A549 (cell line): ENCODE results near the gene GDI2. TPM values are rescaled to one million over a fixed set of nuclear protein-coding genes. Genes with fewer than 3 reads are reported as not detected.

Source experiments
- ATAC-seq, 2 experiments: fragments of 200-7000 bp in 1 of 2; fragments of >200 bp in 1 of 2; cut with Nextera tagmentation in 1 of 2; cut with Tn5 transposase in 1 of 2; 3 replicates each; pipeline versions ENCODE4 v1.8.0 to v1.9.1; 2018 to 2020; ENCODE audit warnings: mild to moderate bottlenecking in 1 of 2, moderate library complexity in 1 of 2
- CTCF ChIA-PET: fragments of 300-600 bp; sonication (Branson Sonifier 250); formaldehyde crosslinking; extraction: SDS; loops from one replicate; lab custom pipeline; 2021; ENCODE audit warnings: antibody characterized with exemption, inconsistent platforms; lab: Yijun Ruan, JAX
- POLR2A ChIA-PET: fragments of 350-600 bp; formaldehyde crosslinking; extraction: SDS; loops from one replicate; lab custom pipeline; 2021; ENCODE audit warnings: antibody characterized with exemption, inconsistent platforms; lab: Yijun Ruan, JAX
- DNase-seq, 2 experiments: peaks; one replicate each; pipeline versions ENCODE4 v3.0.0 to v3.0.0-alpha.2; 2011 to 2016; ENCODE audit warnings: low read depth in 1 of 2, low spot score in 1 of 2
- FAIRE-seq: peaks from 2 replicates; lab custom pipeline; 2011; peaks lifted over from hg19 to GRCh38; lab: Jason Lieb, UNC
- H3K27ac ChIP-seq, 2 experiments: fragments of >200 bp; sonication (Bioruptor Twin); formaldehyde crosslinking; 3 replicates each; pipeline ENCODE4 v1.5.1; 2016 to 2017
- H3K4me1 ChIP-seq: fragments of >200 bp; sonication (Bioruptor Twin); formaldehyde crosslinking; 3 replicates; pipeline ENCODE4 v1.6.1; 2016
- H3K4me2 ChIP-seq: fragments of >200 bp; sonication (Bioruptor Twin); formaldehyde crosslinking; 3 replicates; pipeline ENCODE4 v1.6.1; 2016
- H3K4me3 ChIP-seq: fragments of >200 bp; sonication (Bioruptor Twin); formaldehyde crosslinking; 3 replicates; pipeline ENCODE4 v1.5.1; 2016
- H3K9me3 ChIP-seq: fragments of >200 bp; sonication (Bioruptor Twin); formaldehyde crosslinking; 3 replicates; pipeline ENCODE4 v1.6.1; 2016
- CBX8 ChIP-seq: fragments of 200-600 bp; sonication (generic); IDR thresholded peaks from 2 replicates; pipeline ENCODE4 v1.6.1; 2016
- EP300 ChIP-seq, 2 experiments: fragments of >200 bp; sonication (Bioruptor Twin); formaldehyde crosslinking; IDR thresholded peaks; 2 replicates in 1 of 2; 3 replicates in 1 of 2; pipeline ENCODE4 v1.6.1; 2016 to 2017
- ESRRA ChIP-seq: fragments of 150-350 bp; IDR thresholded peaks from 2 replicates; pipeline ENCODE4 v1.6.1; 2014; ENCODE audit warnings: mild to moderate bottlenecking, low read length, borderline replicate concordance
- FOSB ChIP-seq: fragments of 250-450 bp; sonication (Bioruptor Pico); IDR thresholded peaks from 2 replicates; pipeline ENCODE4 v1.5.0; 2020; ENCODE audit warnings: mild to moderate bottlenecking, moderate library complexity
- HDAC2 ChIP-seq: fragments of 200-600 bp; sonication (generic); IDR thresholded peaks from 2 replicates; pipeline ENCODE4 v1.6.1; 2016
- HOXB13 ChIP-seq: fragments of 250-450 bp; sonication (Bioruptor Pico); IDR thresholded peaks from 2 replicates; pipeline ENCODE4 v1.5.0; 2020; ENCODE audit warnings: low read depth, mild to moderate bottlenecking, moderate library complexity
- JUNB ChIP-seq: fragments of >200 bp; sonication (Bioruptor Twin); formaldehyde crosslinking; IDR thresholded peaks from 2 replicates; pipeline ENCODE4 v1.6.1; 2016
- KDM5A ChIP-seq: fragments of 200-600 bp; sonication (generic); IDR thresholded peaks from 2 replicates; pipeline ENCODE4 v1.6.1; 2016; ENCODE audit warnings: antibody characterized with exemption, mild to moderate bottlenecking
- NPAS2 ChIP-seq: fragments of 250-450 bp; sonication (Bioruptor Pico); IDR thresholded peaks from 2 replicates; pipeline ENCODE4 v1.8.0; 2022; ENCODE audit warnings: mild to moderate bottlenecking, moderate library complexity, borderline replicate concordance
- NR3C1 ChIP-seq: fragments of >200 bp; sonication (Bioruptor Twin); formaldehyde crosslinking; IDR thresholded peaks from 3 replicates; pipeline ENCODE4 v1.6.1; 2017
- POLR2A ChIP-seq: IDR thresholded peaks from 2 replicates; pipeline ENCODE4 v1.6.1; 2012; ENCODE audit warnings: mild to moderate bottlenecking, low read length
- POLR2AphosphoS2 ChIP-seq: conservative IDR thresholded peaks from 2 replicates; pipeline ENCODE4 v1.6.1; 2012; ENCODE audit warnings: low read length, improper control_type of control experiment, inconsistent platforms
- RAD21 ChIP-seq, 2 experiments: fragments of >200 bp in 1 of 2; sonication (Bioruptor Twin) in 1 of 2; formaldehyde crosslinking in 1 of 2; IDR thresholded peaks in 1 of 2; conservative IDR thresholded peaks in 1 of 2; 2 replicates in 1 of 2; 3 replicates in 1 of 2; pipeline ENCODE4 v1.6.1; 2012 to 2018; ENCODE audit warnings: inconsistent platforms in 1 of 2
- ZC3H11A ChIP-seq: fragments of 450-650 bp; IDR thresholded peaks from 2 replicates; pipeline ENCODE4 v1.6.1; 2014; ENCODE audit warnings: antibody characterized with exemption, mild to moderate bottlenecking
- ZSCAN20 ChIP-seq: fragments of 250-450 bp; sonication (Bioruptor Pico); IDR thresholded peaks from 2 replicates; pipeline ENCODE4 v1.8.0; 2022; ENCODE audit warnings: mild to moderate bottlenecking, moderate library complexity
- WGBS: methylation state at CpG from one replicate; pipeline ENCODE4 v1.1.6; 2017; ENCODE audit errors: missing lambda C conversion rate; 5-methylcytosine and 5-hydroxymethylcytosine counted together
- polyA plus RNA-seq, 4 experiments: library from polyadenylated mRNA; depleted of rRNA in 3 of 4; stranded (reverse); fragments of >200 nt; fragmentation: RNase III in 1 of 4; extraction: RNeasy Plus Mini Kit Qiagen cat#74134 plus additional on column Dnase treatment in 1 of 4; gene quantifications; 2 replicates in 3 of 4; 3 replicates in 1 of 4; pipeline ENCODE4 v1.2.3, GENCODE V29; 2011 to 2017
- TF ChIP-seq, protein P1 (sequence below): IDR thresholded peaks from 2 replicates; pipeline ENCODE4 v1.6.1; 2012
- TF ChIP-seq, protein P2 (sequence below): fragments of 250-450 bp; sonication (Bioruptor Pico); IDR thresholded peaks from 2 replicates; pipeline ENCODE4 v1.5.0; 2020; ENCODE audit warnings: low read depth, mild to moderate bottlenecking, moderate library complexity
- TF ChIP-seq, protein P3 (sequence below): fragments of 150-350 bp; IDR thresholded peaks from 2 replicates; pipeline ENCODE4 v1.6.1; 2014; ENCODE audit warnings: low read depth, mild to moderate bottlenecking, low read length
- TF ChIP-seq, protein P4 (sequence below): fragments of 200-600 bp; sonication (generic); IDR thresholded peaks from 2 replicates; pipeline ENCODE4 v1.6.1; 2016; ENCODE audit warnings: antibody characterized with exemption, mild to moderate bottlenecking, moderate library complexity
- TF ChIP-seq, protein P5 (sequence below): IDR thresholded peaks from 2 replicates; pipeline ENCODE4 v1.6.1; 2012; ENCODE audit warnings: low read depth, borderline replicate concordance

The GDI2 gene
- polyA plus RNA-seq, 2 of the 4 experiments (the other 2 are of a cell fraction), result 278 to 304 TPM

DNA sequence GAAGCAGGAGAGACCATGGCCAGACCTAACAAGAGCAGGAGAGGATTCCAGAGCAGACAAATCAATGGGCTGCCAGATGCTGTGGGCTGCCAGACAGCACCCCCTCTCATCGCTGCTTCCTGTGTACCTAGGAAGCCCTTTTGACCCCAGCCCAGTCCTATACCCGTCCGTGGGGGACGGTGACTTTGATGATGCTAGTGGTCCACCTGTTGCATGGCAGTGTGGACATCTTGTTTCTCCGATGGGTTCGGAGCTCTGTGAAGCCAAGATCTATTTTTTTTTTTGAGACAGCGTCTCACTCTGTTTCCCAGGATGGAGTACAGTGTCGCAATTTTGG lies 18.2 kb upstream of the GDI2 start:
- POLR2A ChIA-PET, result no interaction called here
- no peaks in the 10 kb centered on the region for H3K4me1 ChIP-seq

DNA sequence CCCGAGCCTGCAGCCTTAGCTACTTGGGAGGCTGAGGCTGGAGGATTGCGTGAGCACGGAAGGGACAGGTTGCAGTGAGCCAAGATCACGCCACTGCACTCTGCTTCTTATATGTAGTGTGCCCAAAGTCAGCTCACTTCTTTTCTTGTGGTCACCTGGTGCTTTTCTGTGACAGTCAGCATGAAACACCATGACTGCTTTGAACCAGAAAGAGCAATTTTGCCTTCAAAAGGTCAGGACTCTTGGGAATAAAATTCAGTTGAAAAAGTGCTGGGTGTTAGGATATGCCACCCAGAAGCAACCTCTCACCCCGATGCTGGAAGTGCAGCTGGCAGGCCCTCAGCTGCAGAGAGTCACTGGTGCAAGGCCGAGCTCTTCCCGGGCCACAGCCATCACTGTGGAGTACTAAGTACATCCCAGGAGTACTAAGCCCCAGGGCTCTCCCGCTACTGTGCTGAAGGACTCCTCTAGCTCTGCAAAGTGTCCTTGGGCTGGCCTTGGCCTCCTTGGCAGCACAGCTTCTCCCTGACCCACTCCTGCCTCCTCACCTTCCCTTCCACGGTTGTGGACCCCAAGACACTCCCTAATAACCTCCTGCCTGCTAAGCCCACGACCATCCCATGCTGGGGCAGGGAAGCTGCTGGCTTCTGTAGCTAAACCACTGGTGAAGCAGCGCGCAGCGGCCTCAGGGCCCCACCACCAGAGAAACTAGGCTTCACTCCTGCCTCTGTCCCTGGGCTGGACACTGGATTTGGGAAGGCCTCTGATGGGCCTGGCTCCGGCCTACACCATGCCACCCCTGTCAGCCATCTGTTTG lies 17.6 kb upstream of the GDI2 start:
- Histone ChIP-seq H3K4me1 (no peaks in the 10 kb centered on the region), H3K4me2 (no peak overlapping the region), H3K27ac (no peak overlapping the region)
- CTCF ChIA-PET, result interaction anchor here (0.6 kb wide), 1 partner anchor 12 kb away, joined by 3 read pairs; no protein-coding TSS in a partner anchor
- DNase-seq, result no peak
- TF ChIP-seq, protein P1, sequence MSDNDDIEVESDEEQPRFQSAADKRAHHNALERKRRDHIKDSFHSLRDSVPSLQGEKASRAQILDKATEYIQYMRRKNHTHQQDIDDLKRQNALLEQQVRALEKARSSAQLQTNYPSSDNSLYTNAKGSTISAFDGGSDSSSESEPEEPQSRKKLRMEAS, result no peak
- no peak for TF ChIP-seq RAD21 (conservative IDR thresholded peaks at IDR 0.05 in 1 of 2, IDR thresholded peaks at IDR 0.05 in 1 of 2)
- TF ChIP-seq, all 56 proteins: peak for 0
- 72% methylated on average over 10 of the region's 14 CpGs for WGBS
- POLR2A ChIA-PET, result interaction anchor here (0.6 kb wide), 1 partner anchor 43 kb away, joined by 3 read pairs; no protein-coding TSS in a partner anchor
- no peak for FAIRE-seq
- ATAC-seq, result no peak; a peak in 1 of 6 replicates
- no peak overlapping the region for H3K4me3 ChIP-seq
- no peaks in the 10 kb centered on the region for H3K9me3 ChIP-seq

More for the DNA sequence above, 18.2 kb upstream of the GDI2 start:
- ATAC-seq (no peak), FAIRE-seq (no peak)
- H3K4me3 ChIP-seq, result no peak overlapping the region
- TF ChIP-seq KDM5A (no peak), JUNB (no peak), EP300 (IDR thresholded peaks at IDR 0.05) (no peak), NR3C1 (no peak), HOXB13 (CRISPR knock-in tag) (no peak), ZSCAN20 (no peak), HDAC2 (no peak), FOSB (CRISPR knock-in tag) (no peak), ZC3H11A (no peak), CBX8 (no peak)
- TF ChIP-seq, protein P2, sequence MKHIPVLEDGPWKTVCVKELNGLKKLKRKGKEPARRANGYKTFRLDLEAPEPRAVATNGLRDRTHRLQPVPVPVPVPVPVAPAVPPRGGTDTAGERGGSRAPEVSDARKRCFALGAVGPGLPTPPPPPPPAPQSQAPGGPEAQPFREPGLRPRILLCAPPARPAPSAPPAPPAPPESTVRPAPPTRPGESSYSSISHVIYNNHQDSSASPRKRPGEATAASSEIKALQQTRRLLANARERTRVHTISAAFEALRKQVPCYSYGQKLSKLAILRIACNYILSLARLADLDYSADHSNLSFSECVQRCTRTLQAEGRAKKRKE, result no peak
- TF ChIP-seq, protein P3, sequence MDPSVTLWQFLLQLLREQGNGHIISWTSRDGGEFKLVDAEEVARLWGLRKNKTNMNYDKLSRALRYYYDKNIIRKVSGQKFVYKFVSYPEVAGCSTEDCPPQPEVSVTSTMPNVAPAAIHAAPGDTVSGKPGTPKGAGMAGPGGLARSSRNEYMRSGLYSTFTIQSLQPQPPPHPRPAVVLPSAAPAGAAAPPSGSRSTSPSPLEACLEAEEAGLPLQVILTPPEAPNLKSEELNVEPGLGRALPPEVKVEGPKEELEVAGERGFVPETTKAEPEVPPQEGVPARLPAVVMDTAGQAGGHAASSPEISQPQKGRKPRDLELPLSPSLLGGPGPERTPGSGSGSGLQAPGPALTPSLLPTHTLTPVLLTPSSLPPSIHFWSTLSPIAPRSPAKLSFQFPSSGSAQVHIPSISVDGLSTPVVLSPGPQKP, result no peak
- TF ChIP-seq, all 56 proteins: peak for 0
- Histone ChIP-seq H3K4me2 (no peak overlapping the region), H3K9me3 (no peaks in the 10 kb centered on the region), H3K27ac (no peak overlapping the region)
- DNase-seq, result no peak
- 92% methylated on average over 8 of the region's 8 CpGs for WGBS
- CTCF ChIA-PET, result interaction anchor here (0.6 kb wide), 1 partner anchor 13 kb away, joined by 3 read pairs; no protein-coding TSS in a partner anchor

DNA sequence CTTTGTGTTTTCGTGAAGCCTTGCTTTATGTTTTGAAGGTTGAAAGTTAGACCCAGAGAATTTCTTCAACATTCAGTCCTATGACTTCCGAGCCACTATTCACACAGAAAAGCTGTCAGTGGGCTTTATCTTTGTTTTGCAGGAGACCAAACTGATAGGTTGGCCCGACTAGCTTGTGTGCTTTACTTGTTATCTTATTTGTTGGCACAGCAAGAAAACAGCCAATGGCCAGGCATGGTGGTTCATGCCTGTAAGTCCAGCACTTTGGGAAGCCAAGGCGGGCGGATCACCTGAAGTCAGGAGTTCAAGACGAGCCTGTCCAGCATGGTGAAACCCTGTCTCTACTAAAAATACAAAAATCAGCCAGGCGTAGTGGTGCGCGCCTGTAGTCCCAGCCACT lies 16.0 kb upstream of the GDI2 start:
- CTCF ChIA-PET, result interaction anchor here (0.9 kb wide), 1 partner anchor 11 kb away, joined by 4 read pairs; no protein-coding TSS in a partner anchor
- FAIRE-seq, result no peak
- no peak for TF ChIP-seq FOSB (CRISPR knock-in tag)
- no peak for TF ChIP-seq NPAS2 (CRISPR knock-in tag)
- TF ChIP-seq, protein P4, sequence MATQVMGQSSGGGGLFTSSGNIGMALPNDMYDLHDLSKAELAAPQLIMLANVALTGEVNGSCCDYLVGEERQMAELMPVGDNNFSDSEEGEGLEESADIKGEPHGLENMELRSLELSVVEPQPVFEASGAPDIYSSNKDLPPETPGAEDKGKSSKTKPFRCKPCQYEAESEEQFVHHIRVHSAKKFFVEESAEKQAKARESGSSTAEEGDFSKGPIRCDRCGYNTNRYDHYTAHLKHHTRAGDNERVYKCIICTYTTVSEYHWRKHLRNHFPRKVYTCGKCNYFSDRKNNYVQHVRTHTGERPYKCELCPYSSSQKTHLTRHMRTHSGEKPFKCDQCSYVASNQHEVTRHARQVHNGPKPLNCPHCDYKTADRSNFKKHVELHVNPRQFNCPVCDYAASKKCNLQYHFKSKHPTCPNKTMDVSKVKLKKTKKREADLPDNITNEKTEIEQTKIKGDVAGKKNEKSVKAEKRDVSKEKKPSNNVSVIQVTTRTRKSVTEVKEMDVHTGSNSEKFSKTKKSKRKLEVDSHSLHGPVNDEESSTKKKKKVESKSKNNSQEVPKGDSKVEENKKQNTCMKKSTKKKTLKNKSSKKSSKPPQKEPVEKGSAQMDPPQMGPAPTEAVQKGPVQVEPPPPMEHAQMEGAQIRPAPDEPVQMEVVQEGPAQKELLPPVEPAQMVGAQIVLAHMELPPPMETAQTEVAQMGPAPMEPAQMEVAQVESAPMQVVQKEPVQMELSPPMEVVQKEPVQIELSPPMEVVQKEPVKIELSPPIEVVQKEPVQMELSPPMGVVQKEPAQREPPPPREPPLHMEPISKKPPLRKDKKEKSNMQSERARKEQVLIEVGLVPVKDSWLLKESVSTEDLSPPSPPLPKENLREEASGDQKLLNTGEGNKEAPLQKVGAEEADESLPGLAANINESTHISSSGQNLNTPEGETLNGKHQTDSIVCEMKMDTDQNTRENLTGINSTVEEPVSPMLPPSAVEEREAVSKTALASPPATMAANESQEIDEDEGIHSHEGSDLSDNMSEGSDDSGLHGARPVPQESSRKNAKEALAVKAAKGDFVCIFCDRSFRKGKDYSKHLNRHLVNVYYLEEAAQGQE, result no peak
- TF ChIP-seq, protein P5, sequence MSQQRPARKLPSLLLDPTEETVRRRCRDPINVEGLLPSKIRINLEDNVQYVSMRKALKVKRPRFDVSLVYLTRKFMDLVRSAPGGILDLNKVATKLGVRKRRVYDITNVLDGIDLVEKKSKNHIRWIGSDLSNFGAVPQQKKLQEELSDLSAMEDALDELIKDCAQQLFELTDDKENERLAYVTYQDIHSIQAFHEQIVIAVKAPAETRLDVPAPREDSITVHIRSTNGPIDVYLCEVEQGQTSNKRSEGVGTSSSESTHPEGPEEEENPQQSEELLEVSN, result no peak
- TF ChIP-seq ESRRA, result no peak
- no peak for TF ChIP-seq POLR2A
- no peak for TF ChIP-seq POLR2AphosphoS2
- H3K4me1 ChIP-seq, result no peaks in the 10 kb centered on the region
- WGBS, result 81% methylated on average over 9 of the region's 9 CpGs
- H3K4me2 ChIP-seq, result no peak overlapping the region
- H3K9me3 ChIP-seq, result no peaks in the 10 kb centered on the region
- no peak overlapping the region for H3K4me3 ChIP-seq
- DNase-seq, result no peak
- H3K27ac ChIP-seq, result no peak overlapping the region
- POLR2A ChIA-PET, result no interaction called here
- ATAC-seq, result no peak
